ENCODE results near the gene NTNG1. TPM values are rescaled to one million over a fixed set of nuclear protein-coding genes. Genes with fewer than 3 reads are reported as not detected.

Gene NTNG1
- total and polyA plus RNA-seq, 2 of the 4 experiments (the other 2 are of a cell fraction): 1.2 to 2.3 TPM

DNA sequence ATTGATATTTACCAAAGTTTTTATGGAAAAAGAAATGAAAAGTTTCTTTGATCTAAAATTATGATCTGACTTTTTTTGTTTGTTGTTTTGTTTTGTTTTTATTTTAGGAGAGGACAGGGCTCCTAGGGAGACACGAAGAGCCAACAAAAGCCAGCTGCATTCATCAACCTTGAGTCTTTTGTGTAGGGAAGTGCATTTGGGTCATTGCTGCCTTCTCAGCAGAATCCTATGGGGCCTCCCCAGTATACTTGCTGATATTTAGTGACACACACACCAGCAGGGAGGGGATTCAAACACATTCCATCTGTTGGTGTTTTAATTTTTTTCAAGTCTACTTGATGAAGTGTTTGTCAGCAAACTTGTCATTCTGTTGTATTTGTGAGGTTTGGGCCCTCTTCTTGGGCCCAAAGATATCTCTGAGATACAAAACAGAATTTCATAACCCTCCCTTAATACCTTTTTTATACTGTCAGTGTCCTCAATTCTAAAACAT is 203.5 kb downstream of the NTNG1 start:
- Histone ChIP-seq H2AK5ac (ENCODE audit: low read depth, low read length) (no peak overlapping the region), H4K20me1 (ENCODE audit: insufficient read depth, low read length) (no peaks in the 10 kb centered on the region), H2BK120ac (ENCODE audit: low read depth, low read length) (no peak overlapping the region), H2AK9ac (replicated peaks; ENCODE audit: low read depth, low read length, poor library complexity) (no peak overlapping the region), H4K8ac (ENCODE audit: low read depth in 2 of 2, low read length in 2 of 2) (no peak overlapping the region), H3K23ac (ENCODE audit: low read depth, low read length) (no peak overlapping the region), H3K4me3 (ENCODE audit: insufficient read depth, low read depth, low read length) (no peak overlapping the region), H3K9me1 (ENCODE audit: insufficient read depth, low read length) (no peaks in the 10 kb centered on the region), H3K9ac (ENCODE audit: low read depth, low read length) (no peak overlapping the region), H2BK20ac (ENCODE audit: low read depth, low read length) (no peak overlapping the region), H3K4ac (ENCODE audit: low read depth, low read length) (no peak overlapping the region), H4K5ac (ENCODE audit: low read depth, low read length) (no peak overlapping the region), H3K56ac (ENCODE audit: extremely low read depth, insufficient read depth, low read length) (no peak overlapping the region), H3K4me2 (ENCODE audit: low read depth, low read length) (no peak overlapping the region), H3K14ac (replicated peaks; ENCODE audit: low read depth, low read length) (no peak overlapping the region), H2AFZ (replicated peaks; ENCODE audit: low read length, poor library complexity) (no peak overlapping the region), H3K36me3 (ENCODE audit: control insufficient read depth, insufficient read depth, low read length) (no peaks in the 10 kb centered on the region), H3K27ac (ENCODE audit: insufficient read depth, low read length) (no peak overlapping the region), H3K9me3 (ENCODE audit: control insufficient read depth, insufficient read depth, low read length) (no peaks in the 10 kb centered on the region), H2BK5ac (ENCODE audit: low read depth, low read length, poor library complexity, severe bottlenecking) (no peak overlapping the region), H3K18ac (ENCODE audit: low read depth, low read length) (no peak overlapping the region), H3K27me3 (ENCODE audit: control insufficient read depth, insufficient read depth, low read length) (no peaks in the 10 kb centered on the region), H3K79me1 (ENCODE audit: low read depth in 1 of 2, low read length in 2 of 2) (no peaks in the 10 kb centered on the region), H4K91ac (ENCODE audit: insufficient read depth, low read depth, low read length) (no peak overlapping the region), H3K4me1 (ENCODE audit: control insufficient read depth, insufficient read depth, low read length) (no peaks in the 10 kb centered on the region), H2BK15ac (ENCODE audit: low read depth, low read length) (no peak overlapping the region)
- BruUV-seq (replicated peaks): no TSS peak
- no CpG with 5 or more reads among the region's 1 CpG for WGBS, 2 experiments (ENCODE audit: extremely low coverage in 2 of 2, insufficient read length in 1 of 2)
- ChIA-PET CTCF (no interaction called here), POLR2A (ENCODE audit: unreplicated experiment) (no interaction called here)
- no peak for TF ChIP-seq FOS (IDR thresholded peaks at IDR 0.05; ENCODE audit: low read depth, low read length)
- DNase-seq (no peak), ATAC-seq (ENCODE audit: low read depth) (no peak)
- dilution Hi-C loops (cut with HindIII; ENCODE audit: low sequenced_read_pairs, unreplicated experiment) (no loop called here), intact Hi-C loops (cut with micrococcal nuclease) (no loop called here), in situ Hi-C loops (cut with MboI; ENCODE audit: low sequenced_read_pairs) (no loop called here)

Measured in IMR-90 (cell line).